H1 (cell line): ENCODE results near the gene ANKRD65. TPM values are rescaled to one million over a fixed set of nuclear protein-coding genes. Genes with fewer than 3 reads are reported as not detected.

Experiments used
- BCL11A ChIP-seq, 2 experiments: IDR thresholded peaks; one replicate each; pipeline ENCODE4 v1.6.1; 2011; ENCODE audit warnings: low read depth in 2 of 2, low read length in 2 of 2, mild to moderate bottlenecking in 2 of 2
- BRCA1 ChIP-seq: IDR thresholded peaks from 2 replicates; pipeline ENCODE4 v1.6.1; 2012; ENCODE audit warnings: low read depth, low read length, improper control_type of control experiment
- NANOG ChIP-seq: IDR thresholded peaks from 2 replicates; pipeline ENCODE4 v1.6.1; 2011; ENCODE audit warnings: low read length, low read depth, mild to moderate bottlenecking, inconsistent platforms; ENCODE audit not compliant: insufficient read depth, poor library complexity, severe bottlenecking
- RNF2 ChIP-seq: fragments of 200-900, 300-1000 bp; sonication (generic); IDR thresholded peaks from 2 replicates; pipeline ENCODE4 v1.7.1; 2016; ENCODE audit warnings: borderline replicate concordance, low read depth, mild to moderate bottlenecking, antibody characterized with exemption, low read length; ENCODE audit not compliant: poor library complexity, severe bottlenecking; ENCODE audit errors: missing control alignments
- SRF ChIP-seq: IDR thresholded peaks from 2 replicates; pipeline ENCODE4 v1.6.1; 2011; ENCODE audit warnings: mild to moderate bottlenecking, low read depth, low read length, moderate library complexity
- polyA plus RNA-seq, 7 experiments: library from polyadenylated mRNA; depleted of rRNA in 3 of 7; stranded (reverse) in 5 of 7; unstranded in 2 of 7; fragments of >200 nt in 5 of 7; fragments of 200-250 nt in 2 of 7; gene quantifications; 1 replicate in 5 of 7; 2 replicates in 1 of 7; 4 replicates in 1 of 7; pipeline versions ENCODE4 v1.2.1 to v1.2.3, GENCODE V29; 2011 to 2013; ENCODE audit warnings: missing spikeins in 2 of 7, mixed read lengths in 2 of 7
- total RNA-seq: library from RNA; stranded (reverse); fragmentation: NEBNext Ultra II Directional; extraction: Animal tissue kit (Norgen Biotek cat#: 25700); gene quantifications from 2 replicates; pipeline ENCODE4 v1.2.1, GENCODE V29; 2021
- TF ChIP-seq, protein P1 (sequence below): IDR thresholded peaks from 2 replicates; pipeline ENCODE4 v1.6.1; 2012; ENCODE audit warnings: inconsistent platforms
- TF ChIP-seq, protein P2 (sequence below), 3 experiments: IDR thresholded peaks; 1 replicate in 2 of 3; 2 replicates in 1 of 3; pipeline versions ENCODE4 v1.5.1 to v1.6.1; 2011; ENCODE audit warnings: low read length in 3 of 3, mild to moderate bottlenecking in 3 of 3, inconsistent platforms in 2 of 3, low read depth in 1 of 3, moderate library complexity in 1 of 3; ENCODE audit not compliant: insufficient read depth in 1 of 3; ENCODE audit errors: control extremely low read depth in 1 of 3
- TF ChIP-seq, protein P3 (sequence below): IDR thresholded peaks from 2 replicates; pipeline ENCODE4 v1.6.1; 2012; ENCODE audit warnings: low read length, inconsistent platforms

The ANKRD65 gene
- total and polyA plus RNA-seq, 2 of the 8 experiments (the other 6 are each of a cell fraction or from before 2014, with no cell fraction given) = 1.8 to 2.0 TPM

DNA sequence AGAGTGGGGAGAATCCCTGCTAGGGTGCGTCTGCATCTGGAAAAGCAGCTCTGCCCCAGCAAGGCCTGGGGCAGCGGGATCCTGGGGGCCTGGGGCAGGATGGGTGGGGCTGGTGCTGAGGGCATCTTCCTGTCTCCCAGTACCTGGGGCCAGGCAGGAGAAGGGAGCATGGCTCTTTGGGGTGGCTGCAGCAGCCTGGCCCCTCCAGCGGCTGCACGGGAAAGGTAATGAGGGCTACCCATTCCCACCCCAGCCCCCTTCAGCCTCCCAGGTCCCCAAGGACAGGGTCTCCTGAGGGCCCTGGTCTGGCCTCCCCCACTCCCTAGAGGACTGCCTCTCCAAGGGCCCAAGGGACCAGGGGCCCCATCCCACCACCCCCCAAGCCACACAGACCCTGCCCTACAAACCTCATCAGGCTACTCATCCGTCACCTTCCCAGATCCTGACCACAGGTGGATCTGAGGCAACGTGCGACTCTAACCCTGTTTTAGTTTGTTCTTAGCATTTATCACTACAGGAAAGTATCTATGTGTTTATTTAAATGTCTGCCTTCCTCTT is 910 bp upstream of the ANKRD65 start (continued):
- TF ChIP-seq, protein P1, sequence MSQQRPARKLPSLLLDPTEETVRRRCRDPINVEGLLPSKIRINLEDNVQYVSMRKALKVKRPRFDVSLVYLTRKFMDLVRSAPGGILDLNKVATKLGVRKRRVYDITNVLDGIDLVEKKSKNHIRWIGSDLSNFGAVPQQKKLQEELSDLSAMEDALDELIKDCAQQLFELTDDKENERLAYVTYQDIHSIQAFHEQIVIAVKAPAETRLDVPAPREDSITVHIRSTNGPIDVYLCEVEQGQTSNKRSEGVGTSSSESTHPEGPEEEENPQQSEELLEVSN = no peak
- TF ChIP-seq, protein P2, sequence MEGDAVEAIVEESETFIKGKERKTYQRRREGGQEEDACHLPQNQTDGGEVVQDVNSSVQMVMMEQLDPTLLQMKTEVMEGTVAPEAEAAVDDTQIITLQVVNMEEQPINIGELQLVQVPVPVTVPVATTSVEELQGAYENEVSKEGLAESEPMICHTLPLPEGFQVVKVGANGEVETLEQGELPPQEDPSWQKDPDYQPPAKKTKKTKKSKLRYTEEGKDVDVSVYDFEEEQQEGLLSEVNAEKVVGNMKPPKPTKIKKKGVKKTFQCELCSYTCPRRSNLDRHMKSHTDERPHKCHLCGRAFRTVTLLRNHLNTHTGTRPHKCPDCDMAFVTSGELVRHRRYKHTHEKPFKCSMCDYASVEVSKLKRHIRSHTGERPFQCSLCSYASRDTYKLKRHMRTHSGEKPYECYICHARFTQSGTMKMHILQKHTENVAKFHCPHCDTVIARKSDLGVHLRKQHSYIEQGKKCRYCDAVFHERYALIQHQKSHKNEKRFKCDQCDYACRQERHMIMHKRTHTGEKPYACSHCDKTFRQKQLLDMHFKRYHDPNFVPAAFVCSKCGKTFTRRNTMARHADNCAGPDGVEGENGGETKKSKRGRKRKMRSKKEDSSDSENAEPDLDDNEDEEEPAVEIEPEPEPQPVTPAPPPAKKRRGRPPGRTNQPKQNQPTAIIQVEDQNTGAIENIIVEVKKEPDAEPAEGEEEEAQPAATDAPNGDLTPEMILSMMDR (IDR thresholded peaks at IDR 0.05; ENCODE audit: control extremely low read depth in 1 of 3, insufficient read depth in 1 of 3, low read depth in 1 of 3, low read length in 3 of 3) = no peak
- TF ChIP-seq RNF2 = no peak
- TF ChIP-seq, protein P3, sequence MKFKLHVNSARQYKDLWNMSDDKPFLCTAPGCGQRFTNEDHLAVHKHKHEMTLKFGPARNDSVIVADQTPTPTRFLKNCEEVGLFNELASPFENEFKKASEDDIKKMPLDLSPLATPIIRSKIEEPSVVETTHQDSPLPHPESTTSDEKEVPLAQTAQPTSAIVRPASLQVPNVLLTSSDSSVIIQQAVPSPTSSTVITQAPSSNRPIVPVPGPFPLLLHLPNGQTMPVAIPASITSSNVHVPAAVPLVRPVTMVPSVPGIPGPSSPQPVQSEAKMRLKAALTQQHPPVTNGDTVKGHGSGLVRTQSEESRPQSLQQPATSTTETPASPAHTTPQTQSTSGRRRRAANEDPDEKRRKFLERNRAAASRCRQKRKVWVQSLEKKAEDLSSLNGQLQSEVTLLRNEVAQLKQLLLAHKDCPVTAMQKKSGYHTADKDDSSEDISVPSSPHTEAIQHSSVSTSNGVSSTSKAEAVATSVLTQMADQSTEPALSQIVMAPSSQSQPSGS = no peak
- no peak for TF ChIP-seq BRCA1
- no peak for TF ChIP-seq SRF
- no peak for TF ChIP-seq BCL11A (IDR thresholded peaks at IDR 0.05; ENCODE audit: low read depth in 2 of 2, low read length in 2 of 2)
- TF ChIP-seq NANOG = no peak
